Activated CD8-positive, alpha-beta T cell treated with anti-CD3 and anti-CD28 coated beads, Interleukin-2, amount 10 ng/mL, durations not matched to agents 7 days and 5 days (primary cell): Measurements from ENCODE around the gene TP53I11. TPM values are rescaled to one million over a fixed set of nuclear protein-coding genes. Genes with fewer than 3 reads are reported as not detected.

Experiments used
- ATAC-seq: fragments of 150-1000 bp; cut with Tn5 transposase; one replicate; pipeline ENCODE4 v1.10.0; 2021; ENCODE audit warnings: moderate library complexity
- CTCF ChIA-PET: fragments of 350-600 bp; sonication (Branson Sonifier 250); formaldehyde crosslinking; loops from one replicate; lab custom pipeline; 2021; ENCODE audit warnings: antibody characterized with exemption; lab: Charles Lee
- POLR2A ChIA-PET: fragments of 350-600 bp; sonication (Branson Sonifier 250); formaldehyde crosslinking; loops from one replicate; lab custom pipeline; 2021; ENCODE audit warnings: antibody characterized with exemption; lab: Charles Lee
- DNase-seq: peaks from one replicate; pipeline ENCODE4 v3.0.0-alpha.2; 2020
- H3K27ac Mint-ChIP-seq: one replicate; pipeline ENCODE4 v1.8.0; 2021; ENCODE audit warnings: mild to moderate bottlenecking, mixed read lengths
- H3K27me3 Mint-ChIP-seq: one replicate; pipeline ENCODE4 v1.8.0; 2021; ENCODE audit warnings: low read depth, mixed read lengths
- H3K36me3 Mint-ChIP-seq: one replicate; pipeline ENCODE4 v1.8.0; 2021; ENCODE audit warnings: low read depth, mixed read lengths
- H3K4me1 Mint-ChIP-seq: one replicate; pipeline ENCODE4 v1.8.0; 2021; ENCODE audit warnings: low read depth, mixed read lengths
- H3K4me3 Mint-ChIP-seq: one replicate; pipeline ENCODE4 v1.8.0; 2021; ENCODE audit warnings: mild to moderate bottlenecking, mixed read lengths
- H3K9me3 Mint-ChIP-seq: one replicate; pipeline ENCODE4 v1.8.0; 2022; ENCODE audit warnings: mixed read lengths; ENCODE audit not compliant: insufficient read depth
- total RNA-seq, 2 experiments: library from RNA; stranded (reverse); gene quantifications; one replicate each; pipeline ENCODE4 v1.2.3, GENCODE V29; 2021

Gene TP53I11
- total RNA-seq, 2 experiments from 2014 or later, result 1.4 to 2.5 TPM

DNA sequence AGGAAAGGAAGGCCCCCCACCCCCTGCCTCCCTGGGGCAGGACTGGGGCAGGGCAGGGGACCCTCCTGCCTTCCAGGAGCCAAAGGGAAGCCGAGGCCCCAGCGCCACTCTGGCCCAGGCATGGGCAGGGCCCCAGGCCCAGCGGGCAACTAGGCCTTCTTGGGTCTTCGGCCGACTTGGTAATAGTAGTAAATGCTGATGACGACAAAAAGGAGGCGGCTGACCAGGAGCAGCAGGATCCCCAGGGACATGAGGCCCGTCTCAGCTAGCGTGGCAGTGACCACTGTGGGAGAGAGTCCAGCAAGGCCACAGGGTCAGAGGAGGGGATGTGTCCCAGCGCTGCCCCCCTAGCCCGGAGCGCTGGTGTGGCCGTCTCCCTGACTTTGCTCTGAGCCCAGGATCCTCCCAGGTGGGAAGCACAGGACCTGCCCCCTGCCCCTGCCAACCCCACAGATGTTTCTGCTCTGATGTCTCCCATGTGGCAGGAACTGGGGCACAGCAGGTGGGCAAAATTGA is 15.9 kb downstream of the TP53I11 start:
- Mint-ChIP-seq H3K9me3 (no peaks in the 10 kb centered on the region), H3K27ac (no peak overlapping the region), H3K4me1 (no peaks in the 10 kb centered on the region), H3K36me3 (no peaks in the 10 kb centered on the region), H3K27me3 (no peaks in the 10 kb centered on the region), H3K4me3 (no peak overlapping the region)
- ATAC-seq (no peak), DNase-seq (no peak)
- ChIA-PET CTCF (interaction anchor here (1.8 to 9.2 kb wide), 3 partner anchors 8 to 168 kb away, joined by 5 to 364 read pairs (median 63); no protein-coding TSS in a partner anchor), POLR2A (no interaction called here)

DNA sequence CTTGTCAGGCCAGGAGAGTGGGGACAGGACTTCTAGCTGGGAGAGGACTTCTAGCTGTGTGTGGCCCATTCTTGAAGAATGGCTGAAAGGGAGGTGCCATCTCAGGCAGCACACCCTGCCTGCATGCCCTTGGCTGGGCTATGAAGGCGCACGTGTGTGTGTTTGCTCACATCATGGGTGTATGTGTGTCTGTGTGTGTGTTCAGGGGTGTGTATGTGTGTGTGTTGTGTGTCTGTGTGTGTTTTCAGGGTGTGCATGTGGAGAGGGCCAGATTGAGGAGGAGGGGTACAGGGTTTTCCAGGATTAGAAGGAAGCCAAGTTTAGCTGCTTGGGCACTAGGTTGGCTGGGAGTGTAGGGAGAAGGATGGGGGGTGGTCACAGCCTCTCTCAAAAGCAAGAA is 16.6 kb downstream of the TP53I11 start:
- Mint-ChIP-seq H3K4me3 (no peak overlapping the region), H3K36me3 (no peaks in the 10 kb centered on the region), H3K27ac (no peak overlapping the region), H3K27me3 (no peaks in the 10 kb centered on the region), H3K9me3 (no peaks in the 10 kb centered on the region), H3K4me1 (no peaks in the 10 kb centered on the region)
- ChIA-PET POLR2A (no interaction called here), CTCF (interaction anchor here (9.2 kb wide), 1 partner anchor 169 kb away, joined by 364 read pairs; no protein-coding TSS in a partner anchor)
- ATAC-seq (no peak), DNase-seq (no peak)

DNA sequence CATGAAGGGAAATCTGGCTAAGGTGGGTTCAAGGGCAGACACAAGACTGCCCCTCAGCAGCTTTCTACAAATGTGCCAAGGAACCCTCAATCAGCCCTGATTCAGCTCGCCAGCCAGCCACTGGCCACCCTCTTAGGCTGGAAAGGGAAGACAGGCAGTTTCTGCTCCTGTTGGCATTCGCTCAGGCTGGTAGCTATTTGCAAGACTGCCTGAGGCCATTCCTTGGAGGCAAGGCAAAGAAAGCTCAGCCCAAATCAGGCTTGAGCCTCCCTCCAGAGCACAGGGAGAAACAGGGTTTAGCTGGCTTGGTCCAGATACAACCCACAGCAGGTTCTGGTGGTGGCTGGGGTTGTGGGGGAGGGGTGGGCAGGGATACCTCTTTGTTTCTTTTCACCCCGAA is 19.2 kb downstream of the TP53I11 start:
- Mint-ChIP-seq H3K9me3 (no peaks in the 10 kb centered on the region), H3K4me3 (no peak overlapping the region), H3K27ac (no peak overlapping the region), H3K4me1 (no peaks in the 10 kb centered on the region), H3K36me3 (no peaks in the 10 kb centered on the region), H3K27me3 (no peaks in the 10 kb centered on the region)
- no peak for DNase-seq
- ChIA-PET POLR2A (no interaction called here), CTCF (interaction anchor here (0.8 to 7.9 kb wide), 3 partner anchors 20 to 174 kb away, joined by 3 to 299 read pairs (median 3); no protein-coding TSS in a partner anchor)
- ATAC-seq, result no peak

DNA sequence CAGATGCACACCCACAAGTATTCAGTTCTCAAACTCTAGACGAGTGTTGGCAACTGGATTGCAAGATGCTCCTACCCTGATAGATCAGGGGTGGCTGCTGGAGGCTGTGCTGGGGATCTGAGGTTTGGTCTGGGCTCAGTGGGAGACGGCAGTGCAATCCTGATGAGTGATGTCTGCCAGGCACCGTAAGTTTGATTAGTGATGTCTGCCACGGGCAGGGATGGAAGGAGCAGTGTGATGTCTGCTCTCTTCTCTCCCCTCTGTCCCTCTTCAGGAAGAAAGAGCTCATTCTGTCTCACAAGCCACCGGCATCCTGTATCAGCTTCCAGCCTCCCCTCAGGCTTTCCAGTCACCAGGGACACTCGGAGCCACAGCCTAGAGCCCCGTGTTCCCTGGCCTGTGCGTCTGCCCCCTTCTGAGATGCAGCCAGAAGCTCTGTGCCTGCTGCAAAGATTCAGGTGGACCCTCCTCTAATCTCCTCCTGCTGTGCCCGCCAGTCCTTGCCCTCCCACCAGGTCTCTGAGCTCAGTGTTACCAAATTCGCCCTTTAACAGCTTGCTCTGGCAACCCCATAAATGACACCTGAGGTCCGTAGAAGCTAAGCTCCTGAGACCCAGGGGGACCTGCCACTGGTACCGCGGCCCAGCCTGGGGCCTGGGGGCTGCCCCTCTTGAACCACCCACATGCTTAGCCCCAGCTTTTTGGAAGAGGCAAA is 19.9 kb downstream of the TP53I11 start:
- Mint-ChIP-seq H3K9me3 (no peaks in the 10 kb centered on the region), H3K4me1 (no peaks in the 10 kb centered on the region), H3K27ac (no peak overlapping the region), H3K4me3 (no peak overlapping the region), H3K27me3 (no peaks in the 10 kb centered on the region), H3K36me3 (no peaks in the 10 kb centered on the region)
- ChIA-PET POLR2A (no interaction called here), CTCF (interaction anchor here (0.9 to 7.9 kb wide), 2 partner anchors 175 to 188 kb away, joined by 3 to 299 read pairs; no protein-coding TSS in a partner anchor)
- ATAC-seq, result no peak
- no peak for DNase-seq

DNA sequence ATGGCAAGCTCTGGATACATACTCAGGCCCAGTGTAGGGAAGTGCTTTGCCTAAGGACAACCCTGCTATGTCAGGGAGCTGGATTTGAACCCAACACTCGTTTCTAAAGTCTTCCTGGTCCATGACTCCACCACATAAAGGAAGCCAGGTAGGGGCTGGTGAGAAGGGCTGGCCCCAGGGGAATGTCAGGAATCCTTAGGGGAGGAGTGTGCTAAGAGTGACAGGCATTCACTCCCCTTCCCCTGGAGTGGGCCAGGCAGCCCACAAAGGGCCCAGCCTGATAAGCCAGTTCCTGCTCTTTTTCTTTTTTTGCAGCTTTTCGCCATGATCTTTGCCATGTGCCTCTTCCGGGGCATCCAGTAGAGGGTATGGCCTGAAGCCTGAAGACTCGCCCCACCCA is 21.9 kb downstream of the TP53I11 start:
- no peaks in the 10 kb centered on the region for H3K36me3 Mint-ChIP-seq
- no peak overlapping the region for H3K27ac Mint-ChIP-seq
- no peaks in the 10 kb centered on the region for H3K27me3 Mint-ChIP-seq
- ATAC-seq (no peak), DNase-seq (no peak)
- CTCF ChIA-PET, result interaction anchor here (1.7 to 7.9 kb wide), 5 partner anchors 8 to 405 kb away, joined by 4 to 299 read pairs (median 23); no protein-coding TSS in a partner anchor
- POLR2A ChIA-PET, result no interaction called here
- no peaks in the 10 kb centered on the region for H3K9me3 Mint-ChIP-seq
- H3K4me1 Mint-ChIP-seq, result no peaks in the 10 kb centered on the region
- no peak overlapping the region for H3K4me3 Mint-ChIP-seq

DNA sequence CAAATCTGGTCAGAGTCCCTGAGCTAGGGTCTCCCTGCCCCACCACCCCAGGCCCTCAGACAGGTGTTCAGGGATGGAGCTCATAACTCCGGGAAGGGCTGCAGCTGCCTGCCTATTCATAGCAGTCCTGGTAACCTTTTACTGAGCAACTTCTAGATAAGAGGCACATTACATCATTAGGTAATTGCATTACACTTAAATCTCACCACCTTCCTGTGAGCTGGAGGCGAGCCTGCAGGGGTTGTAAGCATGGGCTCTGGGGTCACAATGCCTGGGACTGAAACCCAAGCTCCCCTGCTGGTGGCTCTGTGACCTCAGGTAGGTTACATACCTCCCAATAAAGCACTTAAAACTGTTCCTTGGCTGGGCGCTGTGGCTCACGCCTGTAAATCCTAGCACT is 22.5 kb downstream of the TP53I11 start:
- no peaks in the 10 kb centered on the region for H3K36me3 Mint-ChIP-seq
- ChIA-PET CTCF (interaction anchor here (0.8 to 7.9 kb wide), 11 partner anchors 8 to 406 kb away, joined by 3 to 299 read pairs (median 7); no protein-coding TSS in a partner anchor), POLR2A (interaction anchor here (0.8 kb wide), 1 partner anchor 156 kb away, joined by 3 read pairs; no protein-coding TSS in a partner anchor)
- no peaks in the 10 kb centered on the region for H3K9me3 Mint-ChIP-seq
- no peak for DNase-seq
- H3K4me1 Mint-ChIP-seq, result no peaks in the 10 kb centered on the region
- H3K27me3 Mint-ChIP-seq, result no peaks in the 10 kb centered on the region
- H3K4me3 Mint-ChIP-seq, result no peak overlapping the region
- no peak for ATAC-seq
- no peak overlapping the region for H3K27ac Mint-ChIP-seq

DNA sequence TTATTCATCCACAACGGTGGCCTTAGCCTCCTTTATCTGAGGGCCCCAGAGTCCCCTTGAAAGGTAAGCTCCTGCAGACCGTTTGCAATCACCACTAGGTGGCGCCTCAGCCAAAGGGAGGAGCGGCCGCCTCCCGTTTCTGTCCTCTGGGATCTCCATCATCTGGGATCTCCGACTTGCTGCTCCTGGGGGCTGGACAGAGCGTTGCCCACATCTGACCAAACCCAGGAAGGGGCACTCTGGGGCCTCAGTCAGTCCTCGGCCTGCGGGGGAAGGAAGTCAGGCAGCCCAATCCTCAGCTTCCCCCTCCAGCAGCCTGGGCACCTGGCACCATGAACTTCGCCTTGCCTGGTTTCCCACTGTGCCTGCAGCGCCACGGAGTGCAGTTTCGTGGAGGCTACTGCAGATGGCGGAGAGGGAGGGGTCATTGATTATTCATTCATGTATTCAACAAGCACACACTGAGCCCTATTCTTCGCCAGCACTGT is 23.5 kb downstream of the TP53I11 start:
- Mint-ChIP-seq H3K27ac (no peak overlapping the region), H3K4me3 (no peak overlapping the region), H3K9me3 (no peaks in the 10 kb centered on the region), H3K4me1 (no peaks in the 10 kb centered on the region), H3K27me3 (no peaks in the 10 kb centered on the region), H3K36me3 (no peaks in the 10 kb centered on the region)
- POLR2A ChIA-PET, result no interaction called here
- CTCF ChIA-PET, result interaction anchor here (0.7 to 7.9 kb wide), 52 partner anchors 9 to 1474 kb away, joined by 3 to 299 read pairs (median 4); no protein-coding TSS in a partner anchor
- ATAC-seq (peak; percentile 65), DNase-seq (peak; percentile 65)

DNA sequence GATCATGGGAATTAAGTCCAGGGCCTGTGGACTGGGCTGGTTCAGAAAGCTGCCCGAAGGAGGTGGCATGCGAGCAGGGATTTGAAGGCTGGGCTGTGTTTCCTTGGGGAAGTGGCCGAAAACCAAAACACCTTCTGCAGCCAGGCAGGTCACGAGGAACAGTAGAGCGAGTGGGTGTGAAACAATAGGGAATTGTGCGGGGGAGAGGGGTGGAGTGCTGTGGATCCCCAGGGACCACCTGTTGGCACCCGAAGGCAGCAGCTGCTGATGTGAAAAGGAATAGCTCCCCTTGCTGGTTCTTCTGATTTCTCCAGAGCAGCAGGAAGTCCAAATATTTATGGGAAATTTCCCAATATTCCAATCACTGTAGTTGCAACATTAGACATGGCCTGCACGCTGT is 24.6 kb downstream of the TP53I11 start:
- no peaks in the 10 kb centered on the region for H3K4me1 Mint-ChIP-seq
- no peak overlapping the region for H3K27ac Mint-ChIP-seq
- no peaks in the 10 kb centered on the region for H3K9me3 Mint-ChIP-seq
- no peaks in the 10 kb centered on the region for H3K36me3 Mint-ChIP-seq
- DNase-seq (no peak), ATAC-seq (no peak)
- H3K27me3 Mint-ChIP-seq, result no peaks in the 10 kb centered on the region
- POLR2A ChIA-PET, result no interaction called here
- H3K4me3 Mint-ChIP-seq, result no peak overlapping the region
- CTCF ChIA-PET, result interaction anchor here (0.6 to 7.9 kb wide), 10 partner anchors 10 to 367 kb away, joined by 3 to 299 read pairs (median 6); no protein-coding TSS in a partner anchor

DNA sequence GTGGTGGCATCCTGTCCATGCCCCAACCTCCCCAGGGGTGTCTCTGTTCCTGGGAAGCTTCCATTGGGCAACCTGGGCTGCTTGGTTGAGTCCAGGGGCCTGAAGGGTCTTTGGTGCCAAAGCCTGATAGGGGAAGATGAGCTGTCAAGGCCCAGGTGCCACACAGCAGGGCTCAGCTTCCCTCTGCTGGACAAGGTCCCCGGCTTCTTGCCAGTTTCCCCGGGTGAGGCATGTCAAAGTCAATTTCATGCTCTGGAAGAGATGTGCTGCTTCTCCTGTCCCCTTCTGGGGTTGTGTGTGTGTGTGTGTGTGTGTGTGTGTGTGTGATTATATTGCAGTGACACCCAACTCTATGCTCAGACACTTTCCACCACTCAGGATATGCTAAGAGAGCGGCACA is 26.9 kb downstream of the TP53I11 start:
- POLR2A ChIA-PET, result no interaction called here
- Mint-ChIP-seq H3K27ac (no peak overlapping the region), H3K27me3 (no peaks in the 10 kb centered on the region), H3K4me1 (no peaks in the 10 kb centered on the region), H3K36me3 (no peaks in the 10 kb centered on the region), H3K4me3 (no peak overlapping the region), H3K9me3 (no peaks in the 10 kb centered on the region)
- no peak for DNase-seq
- ATAC-seq, result no peak
- CTCF ChIA-PET, result no interaction called here

DNA sequence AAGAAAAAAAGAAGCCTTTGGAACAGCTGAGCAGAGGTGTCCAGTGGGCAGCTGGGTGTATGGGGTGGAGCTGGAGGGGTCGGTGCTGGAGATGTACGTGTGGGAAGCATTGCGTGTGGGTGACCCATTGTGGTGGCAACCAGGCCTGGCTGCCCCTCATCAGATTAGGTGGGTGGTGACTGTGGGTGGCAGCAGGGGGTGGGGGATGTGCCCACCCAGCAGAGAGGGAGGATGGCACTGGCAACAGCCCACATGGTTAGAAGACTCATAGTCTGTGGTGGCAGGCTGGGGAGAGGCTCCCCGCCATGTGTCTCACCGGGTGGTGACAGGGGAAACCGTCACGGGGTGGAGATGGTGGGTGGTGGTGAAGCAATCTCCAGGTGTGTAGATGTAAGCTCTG is 27.6 kb downstream of the TP53I11 start:
- H3K4me1 Mint-ChIP-seq, result no peaks in the 10 kb centered on the region
- ATAC-seq, result no peak
- DNase-seq, result no peak
- POLR2A ChIA-PET, result no interaction called here
- H3K36me3 Mint-ChIP-seq, result no peaks in the 10 kb centered on the region
- no peak overlapping the region for H3K27ac Mint-ChIP-seq
- no peaks in the 10 kb centered on the region for H3K9me3 Mint-ChIP-seq
- CTCF ChIA-PET, result no interaction called here
- no peaks in the 10 kb centered on the region for H3K27me3 Mint-ChIP-seq
- no peak overlapping the region for H3K4me3 Mint-ChIP-seq

DNA sequence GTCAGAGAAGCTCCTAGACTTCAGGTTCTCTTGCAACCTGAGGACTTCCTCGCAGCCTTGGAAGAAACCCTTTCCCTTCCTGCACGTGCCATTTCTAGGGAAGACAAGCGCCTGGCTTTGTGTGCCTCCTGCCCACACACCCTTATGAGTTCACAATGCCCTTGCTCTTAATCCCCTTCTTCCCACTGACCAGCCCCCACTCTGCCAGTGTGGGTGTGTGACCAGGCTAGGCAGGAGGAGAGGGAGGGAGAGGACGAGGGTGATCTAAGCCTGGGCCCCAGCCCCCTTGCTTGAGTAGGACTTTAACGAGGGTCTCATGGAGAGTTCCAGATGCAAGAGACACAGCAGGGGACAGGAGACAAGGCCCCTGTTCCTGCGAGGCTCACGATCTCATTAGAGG is 30.2 kb downstream of the TP53I11 start:
- H3K36me3 Mint-ChIP-seq, result no peaks in the 10 kb centered on the region
- H3K27me3 Mint-ChIP-seq, result peaks cover 4% of the 10 kb centered on the region
- no peaks in the 10 kb centered on the region for H3K9me3 Mint-ChIP-seq
- DNase-seq (no peak), ATAC-seq (no peak)
- no peak overlapping the region for H3K27ac Mint-ChIP-seq
- POLR2A ChIA-PET, result no interaction called here
- H3K4me1 Mint-ChIP-seq, result no peaks in the 10 kb centered on the region
- H3K4me3 Mint-ChIP-seq, result no peak overlapping the region
- CTCF ChIA-PET, result interaction anchor here (0.7 to 1.2 kb wide), 3 partner anchors 9 to 184 kb away, joined by 3 to 4 read pairs (median 3); no protein-coding TSS in a partner anchor

DNA sequence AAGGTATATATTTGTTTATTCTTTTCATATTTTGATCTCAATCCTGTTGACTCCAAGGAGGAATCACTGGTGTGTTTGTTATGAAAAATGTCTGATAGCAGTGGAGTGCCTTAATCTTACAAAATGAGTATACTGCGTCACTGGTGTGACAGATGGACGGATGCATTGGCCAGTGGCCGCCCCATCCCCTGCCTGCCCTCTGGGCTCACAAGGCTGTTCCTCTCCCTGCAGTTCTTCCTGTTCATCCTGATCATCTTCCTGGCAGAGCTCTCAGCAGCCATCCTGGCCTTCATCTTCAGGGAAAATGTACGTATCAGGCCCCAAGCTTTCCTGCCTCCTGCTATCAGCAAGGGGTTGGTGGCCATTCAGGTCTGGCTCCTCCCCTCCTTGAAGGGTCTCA is 32.9 kb downstream of the TP53I11 start:
- DNase-seq (no peak), ATAC-seq (no peak)
- Mint-ChIP-seq H3K4me1 (no peaks in the 10 kb centered on the region), H3K36me3 (no peaks in the 10 kb centered on the region), H3K27ac (no peak overlapping the region), H3K27me3 (peaks cover 6% of the 10 kb centered on the region), H3K9me3 (no peaks in the 10 kb centered on the region), H3K4me3 (no peak overlapping the region)
- POLR2A ChIA-PET, result no interaction called here
- CTCF ChIA-PET, result no interaction called here
